Trophoblast cell (in vitro differentiated cells and primary cell): ENCODE results near the gene BSX.

Source experiments
- DNase-seq, 2 donors: peaks; one replicate each; pipeline ENCODE4 v3.0.0-alpha.2; 2016
- H2AFZ ChIP-seq: 2 replicates; pipeline ENCODE4 v1.6.1; 2013; ENCODE audit warnings: low read length, moderate library complexity, mild to moderate bottlenecking; ENCODE audit not compliant: insufficient read depth, poor library complexity
- H2AK5ac ChIP-seq: 2 replicates; pipeline ENCODE4 v1.6.1; 2013; ENCODE audit warnings: mild to moderate bottlenecking, low read length
- H2BK120ac ChIP-seq: 2 replicates; pipeline ENCODE4 v1.6.1; 2013; ENCODE audit warnings: low read length, mild to moderate bottlenecking, moderate library complexity; ENCODE audit not compliant: insufficient read depth, poor library complexity
- H2BK12ac ChIP-seq: 2 replicates; pipeline ENCODE4 v1.6.1; 2013; ENCODE audit warnings: mild to moderate bottlenecking, low read length, moderate library complexity
- H2BK5ac ChIP-seq: 2 replicates; pipeline ENCODE4 v1.6.1; 2013; ENCODE audit warnings: low read length, low read depth, moderate library complexity, mild to moderate bottlenecking; ENCODE audit not compliant: poor library complexity
- H3K14ac ChIP-seq: 2 replicates; pipeline ENCODE4 v1.6.1; 2013; ENCODE audit warnings: mild to moderate bottlenecking, low read length
- H3K18ac ChIP-seq: 2 replicates; pipeline ENCODE4 v1.6.1; 2013; ENCODE audit warnings: mild to moderate bottlenecking, low read length
- H3K23ac ChIP-seq: 2 replicates; pipeline ENCODE4 v1.6.1; 2013; ENCODE audit warnings: low read length
- H3K27ac ChIP-seq: 2 replicates; pipeline ENCODE4 v1.5.1; 2013; ENCODE audit warnings: low read depth, mild to moderate bottlenecking, inconsistent platforms, low read length, moderate library complexity
- H3K27me3 ChIP-seq: 2 replicates; pipeline ENCODE4 v1.6.1; 2013; ENCODE audit warnings: inconsistent platforms, mild to moderate bottlenecking, low read length, moderate library complexity; ENCODE audit not compliant: insufficient read depth
- H3K36me3 ChIP-seq, 2 experiments: 1 replicate in 1 of 2; 2 replicates in 1 of 2; pipeline ENCODE4 v1.6.1; 2013; ENCODE audit warnings: low read length in 2 of 2, mild to moderate bottlenecking in 2 of 2, moderate library complexity in 1 of 2; ENCODE audit not compliant: insufficient read depth in 2 of 2, control insufficient read depth in 1 of 2
- H3K4ac ChIP-seq: 2 replicates; pipeline ENCODE4 v1.6.1; 2013; ENCODE audit warnings: low read depth, mild to moderate bottlenecking, low read length, moderate library complexity
- H3K4me1 ChIP-seq, 2 experiments: 1 replicate in 1 of 2; 2 replicates in 1 of 2; pipeline ENCODE4 v1.6.1; 2013; ENCODE audit warnings: low read length in 2 of 2, mild to moderate bottlenecking in 2 of 2, moderate library complexity in 1 of 2; ENCODE audit not compliant: insufficient read depth in 2 of 2, control insufficient read depth in 1 of 2
- H3K4me2 ChIP-seq: 2 replicates; pipeline ENCODE4 v1.6.1; 2013; ENCODE audit warnings: inconsistent platforms, mild to moderate bottlenecking, low read length, moderate library complexity
- H3K4me3 ChIP-seq: 2 replicates; pipeline ENCODE4 v1.5.1; 2013; ENCODE audit warnings: mild to moderate bottlenecking, low read depth, low read length, inconsistent platforms
- H3K79me1 ChIP-seq: one replicate; pipeline ENCODE4 v1.6.1; 2013; ENCODE audit warnings: low read length
- H3K79me2 ChIP-seq: 2 replicates; pipeline ENCODE4 v1.6.1; 2013; ENCODE audit warnings: low read length, mild to moderate bottlenecking; ENCODE audit not compliant: control insufficient read depth, insufficient read depth, poor library complexity
- H3K9ac ChIP-seq: 2 replicates; pipeline ENCODE4 v1.6.1; 2013; ENCODE audit warnings: mild to moderate bottlenecking, low read length
- H3K9me3 ChIP-seq: 2 replicates; pipeline ENCODE4 v1.6.1; 2013; ENCODE audit warnings: low read depth, mild to moderate bottlenecking, control low read depth, inconsistent platforms, low read length; ENCODE audit not compliant: insufficient read depth
- H4K12ac ChIP-seq: 2 replicates; pipeline ENCODE4 v1.6.1; 2013; ENCODE audit warnings: low read depth, mild to moderate bottlenecking, low read length, moderate library complexity
- H4K8ac ChIP-seq: 2 replicates; pipeline ENCODE4 v1.6.1; 2013; ENCODE audit warnings: low read depth, mild to moderate bottlenecking, low read length, moderate library complexity
- H4K91ac ChIP-seq: one replicate; pipeline ENCODE4 v1.6.1; 2013; ENCODE audit warnings: low read depth, mild to moderate bottlenecking, low read length, moderate library complexity
- WGBS: extraction: QIAGEN DNeasy Blood & Tissue Kit; methylation state at CpG from one replicate; pipeline ENCODE4 v1.1.7; 2013; ENCODE audit warnings: missing lambda C conversion rate; ENCODE audit not compliant: insufficient read length, insufficient coverage; ENCODE audit errors: extremely low coverage; 5-methylcytosine and 5-hydroxymethylcytosine counted together

BSX gene

DNA sequence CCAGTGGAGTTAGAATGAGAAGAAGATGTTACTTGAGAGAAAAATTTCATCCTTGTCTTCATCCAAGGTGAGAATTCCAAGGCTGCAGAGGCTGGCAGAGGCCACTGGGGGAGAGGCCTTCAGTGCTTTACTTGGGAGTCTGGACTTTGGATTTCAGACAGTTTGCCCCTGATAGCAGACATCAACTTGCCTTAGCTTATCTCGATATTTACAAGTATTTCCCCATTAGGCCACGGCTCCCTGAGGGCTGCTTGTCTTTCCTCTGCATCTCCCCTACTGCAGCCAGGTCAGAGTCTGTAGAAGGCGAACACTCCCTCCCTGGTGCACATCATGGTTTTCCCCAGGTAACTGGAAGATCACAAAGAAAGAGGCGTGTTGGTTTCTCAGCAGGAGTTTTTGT lies 29.9 kb upstream of the BSX start:
- Histone ChIP-seq H2BK5ac (no peak overlapping the region), H3K4me2 (no peak overlapping the region), H4K91ac (no peak overlapping the region), H4K12ac (no peak overlapping the region), H3K4me3 (no peak overlapping the region), H3K79me2 (no peaks in the 10 kb centered on the region), H3K18ac (no peak overlapping the region), H3K9ac (no peak overlapping the region), H3K36me3 (no peaks in the 10 kb centered on the region), H3K23ac (no peak overlapping the region), H3K27me3 (no peaks in the 10 kb centered on the region), H2AK5ac (no peak overlapping the region), H3K27ac (no peak overlapping the region), H2BK120ac (no peak overlapping the region), H3K4me1 (no peaks in the 10 kb centered on the region), H3K14ac (no peak overlapping the region), H3K4ac (no peak overlapping the region), H3K9me3 (no peaks in the 10 kb centered on the region), H4K8ac (no peak overlapping the region), H2AFZ (no peak overlapping the region), H2BK12ac (no peak overlapping the region), H3K79me1 (no peaks in the 10 kb centered on the region)
- DNase-seq: no peak
- WGBS: no CpG with 5 or more reads among the region's 4 CpGs

GRCh38 chr11:123006860-123007542 lies 25.4 kb upstream of the BSX start:
- Histone ChIP-seq H2AK5ac (no peak overlapping the region), H3K14ac (no peak overlapping the region), H3K36me3 (no peaks in the 10 kb centered on the region), H2BK120ac (no peak overlapping the region), H3K79me1 (no peaks in the 10 kb centered on the region), H4K8ac (no peak overlapping the region), H3K23ac (no peak overlapping the region), H3K4me3 (no peak overlapping the region), H2BK12ac (no peak overlapping the region), H3K27me3 (no peaks in the 10 kb centered on the region), H3K27ac (no peak overlapping the region), H3K4me2 (no peak overlapping the region), H2AFZ (no peak overlapping the region), H3K4me1 (no peaks in the 10 kb centered on the region), H4K91ac (no peak overlapping the region), H3K79me2 (no peaks in the 10 kb centered on the region), H3K9ac (no peak overlapping the region), H4K12ac (no peak overlapping the region), H2BK5ac (no peak overlapping the region), H3K4ac (no peak overlapping the region), H3K18ac (no peak overlapping the region), H3K9me3 (peaks cover 2% of the 10 kb centered on the region)
- DNase-seq: no peak
- WGBS: no CpG with 5 or more reads among the region's 5 CpGs

GRCh38 chr11:123000721-123001120 lies 19.1 kb upstream of the BSX start:
- Histone ChIP-seq H3K23ac (no peak overlapping the region), H2BK120ac (no peak overlapping the region), H3K79me1 (no peaks in the 10 kb centered on the region), H3K79me2 (no peaks in the 10 kb centered on the region), H4K12ac (no peak overlapping the region), H2BK12ac (no peak overlapping the region), H3K9ac (no peak overlapping the region), H3K4me3 (no peak overlapping the region), H2BK5ac (no peak overlapping the region), H3K27me3 (no peaks in the 10 kb centered on the region), H3K27ac (no peak overlapping the region), H3K9me3 (peaks cover 2% of the 10 kb centered on the region), H3K14ac (no peak overlapping the region), H3K4me1 (no peaks in the 10 kb centered on the region), H4K8ac (no peak overlapping the region), H3K4ac (no peak overlapping the region), H3K36me3 (no peaks in the 10 kb centered on the region), H3K18ac (no peak overlapping the region), H4K91ac (no peak overlapping the region), H2AK5ac (no peak overlapping the region), H3K4me2 (no peak overlapping the region), H2AFZ (no peak overlapping the region)
- no peak for DNase-seq
- WGBS: no CpG with 5 or more reads among the region's 5 CpGs

GRCh38 chr11:122998727-122999366 lies 17.2 kb upstream of the BSX start:
- Histone ChIP-seq H2AFZ (no peak overlapping the region), H4K91ac (no peak overlapping the region), H3K4me3 (no peak overlapping the region), H3K9me3 (peaks cover 2% of the 10 kb centered on the region), H3K14ac (no peak overlapping the region), H2BK5ac (no peak overlapping the region), H2AK5ac (no peak overlapping the region), H3K23ac (no peak overlapping the region), H3K18ac (no peak overlapping the region), H3K9ac (no peak overlapping the region), H3K27me3 (no peaks in the 10 kb centered on the region), H3K4me2 (no peak overlapping the region), H3K4me1 (no peaks in the 10 kb centered on the region), H2BK120ac (no peak overlapping the region), H4K12ac (no peak overlapping the region), H2BK12ac (no peak overlapping the region), H3K27ac (no peak overlapping the region), H3K4ac (no peak overlapping the region), H3K79me1 (no peaks in the 10 kb centered on the region), H3K79me2 (no peaks in the 10 kb centered on the region), H3K36me3 (no peaks in the 10 kb centered on the region), H4K8ac (no peak overlapping the region)
- WGBS: no CpG with 5 or more reads among the region's 14 CpGs
- no peak for DNase-seq
